NCI-H526 treated with DMSO at 0.1 percent for 48 hours (cell line): Measurements from ENCODE around the gene WDR38.

Experiments used
- DNase-seq: peaks from one replicate; lab custom pipeline; 2025; lab: John Stamatoyannopoulos, UW

The WDR38 gene, protein sequence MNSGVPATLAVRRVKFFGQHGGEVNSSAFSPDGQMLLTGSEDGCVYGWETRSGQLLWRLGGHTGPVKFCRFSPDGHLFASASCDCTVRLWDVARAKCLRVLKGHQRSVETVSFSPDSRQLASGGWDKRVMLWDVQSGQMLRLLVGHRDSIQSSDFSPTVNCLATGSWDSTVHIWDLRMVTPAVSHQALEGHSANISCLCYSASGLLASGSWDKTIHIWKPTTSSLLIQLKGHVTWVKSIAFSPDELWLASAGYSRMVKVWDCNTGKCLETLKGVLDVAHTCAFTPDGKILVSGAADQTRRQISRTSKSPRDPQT

DNA sequence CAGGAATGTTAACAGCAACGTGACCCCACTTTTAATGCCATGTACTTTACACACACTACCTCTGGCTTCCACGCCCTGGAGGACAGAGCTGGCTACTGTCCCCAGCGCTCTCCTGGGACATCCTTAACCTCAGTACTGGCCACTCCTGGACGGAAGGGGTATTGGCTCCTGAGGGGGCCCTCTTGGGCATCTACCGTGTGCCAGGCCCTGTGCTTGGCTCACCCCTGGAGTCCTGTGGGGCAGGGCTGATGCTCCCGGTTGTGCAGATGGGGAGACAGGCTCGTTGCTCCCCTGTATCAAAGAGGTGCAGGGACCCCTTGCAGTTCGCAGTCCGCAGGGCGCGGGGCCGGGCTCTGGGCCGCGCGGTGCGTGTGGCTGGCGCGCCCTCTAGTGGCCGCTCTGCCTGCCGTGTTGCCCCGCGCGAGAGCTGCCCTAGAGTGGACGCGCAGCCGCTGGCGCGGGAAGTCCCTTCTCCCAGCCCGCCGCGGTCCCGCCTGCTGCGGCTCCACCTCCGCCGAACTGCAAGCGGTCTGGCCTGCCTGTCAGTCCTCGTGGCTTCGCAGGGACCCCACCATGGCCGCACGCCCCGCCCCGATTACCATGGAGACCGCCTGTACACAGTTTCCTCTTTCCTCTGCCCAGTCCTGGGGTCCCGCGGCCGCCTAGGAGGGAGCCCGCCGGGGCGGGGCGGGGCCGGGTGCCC is at the start of gene WDR38:
WDR38 (plus strand) TSS at position 632 of the 703 bp plus-strand sequence. CDS start 72 bp downstream, outside the sequence.
- peak; percentile 25 for DNase-seq

DNA sequence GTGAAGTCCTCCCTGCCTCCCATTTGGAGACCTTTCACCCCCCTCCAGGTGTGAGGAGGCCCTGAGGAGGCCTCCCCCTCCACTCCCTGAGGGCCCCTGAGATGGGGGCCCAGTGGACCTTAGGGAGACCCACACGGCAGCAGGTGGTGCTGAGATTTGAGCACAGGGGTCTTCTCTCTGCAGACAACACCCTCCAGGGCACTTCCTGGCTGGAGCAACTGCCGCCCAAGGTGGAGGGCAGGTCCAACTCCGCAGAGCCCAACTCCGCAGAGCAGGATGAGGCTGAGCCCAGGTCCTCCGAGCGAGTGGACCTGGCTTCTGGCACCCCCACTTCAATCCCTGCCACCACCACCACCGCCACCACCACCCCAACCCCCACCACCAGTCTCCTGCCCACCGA is 49.3 kb upstream of the WDR38 start:
- no peak for DNase-seq

DNA sequence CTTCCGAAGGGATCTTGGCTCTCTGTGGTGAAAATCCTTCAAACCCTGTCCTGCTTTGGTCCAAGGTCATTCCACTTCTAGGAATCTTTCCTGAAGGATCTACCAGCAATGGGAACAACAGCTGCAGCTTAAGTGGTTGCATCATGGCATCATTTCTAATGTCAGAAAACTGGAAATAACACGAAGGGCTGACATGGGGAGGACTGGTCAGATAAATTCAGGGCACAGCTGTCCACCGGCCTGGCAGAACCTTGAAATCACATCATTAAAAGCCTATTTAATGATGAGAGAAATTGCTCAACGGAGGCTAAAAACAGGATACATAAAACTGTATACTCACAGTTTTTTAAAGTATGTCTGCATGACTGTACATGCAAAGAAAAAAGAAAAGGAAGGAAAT is 48.1 kb upstream of the WDR38 start:
- DNase-seq, result no peak

DNA sequence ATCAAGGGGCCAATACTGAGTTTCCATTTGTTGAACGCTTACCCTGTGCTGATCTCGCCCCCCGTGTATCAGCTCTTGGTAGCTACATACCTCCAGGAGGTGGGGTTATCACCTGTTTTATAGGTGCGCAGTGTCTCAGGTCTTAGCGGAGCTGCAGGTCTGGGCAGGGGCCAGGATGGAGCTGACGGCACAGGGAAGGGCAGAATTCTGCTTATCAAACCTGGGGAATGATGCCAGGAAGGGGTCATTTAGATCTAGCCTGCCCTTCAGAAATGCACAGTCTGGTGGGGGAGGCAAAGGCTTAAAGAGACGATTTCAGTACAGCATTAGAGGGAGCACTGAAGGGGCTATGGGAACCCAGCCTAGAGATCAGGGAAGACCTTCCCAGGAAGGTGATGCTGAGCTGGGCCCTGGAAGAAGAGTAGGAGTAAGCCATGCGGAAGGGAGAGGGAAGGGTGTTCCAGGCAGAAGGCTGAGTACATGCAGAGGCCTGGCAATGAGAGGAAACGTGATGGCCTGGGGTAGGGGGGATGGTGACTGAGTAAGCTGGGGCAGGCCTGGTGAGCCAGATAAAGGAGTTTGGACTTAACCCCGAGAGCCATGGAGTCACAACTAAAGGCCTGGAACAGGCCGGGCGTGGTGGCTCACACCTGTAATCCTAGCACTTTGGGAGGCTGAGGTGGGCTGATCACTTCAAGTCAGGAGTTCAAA is 44.9 kb upstream of the WDR38 start:
- no peak for DNase-seq

DNA sequence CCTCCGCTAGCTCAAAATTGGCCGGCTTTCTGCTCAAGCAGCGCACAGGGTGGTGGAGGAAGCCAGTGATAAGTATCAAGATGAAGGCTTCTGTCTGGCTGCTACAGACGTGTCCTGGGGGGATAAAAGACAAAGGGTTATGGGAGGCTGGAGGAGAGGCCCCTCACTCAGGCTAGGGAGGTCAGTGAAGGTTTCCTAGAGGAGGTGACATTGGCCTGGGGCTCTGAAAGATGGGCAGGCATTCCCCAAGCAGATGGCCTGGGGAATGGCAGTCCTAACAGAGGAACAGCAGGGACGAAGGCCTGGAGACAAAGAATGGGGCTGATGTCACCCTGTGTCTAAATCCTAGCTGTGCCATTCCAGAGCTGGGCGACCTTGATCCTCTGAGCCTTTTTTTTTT is 44.0 kb upstream of the WDR38 start:
- no peak for DNase-seq

DNA sequence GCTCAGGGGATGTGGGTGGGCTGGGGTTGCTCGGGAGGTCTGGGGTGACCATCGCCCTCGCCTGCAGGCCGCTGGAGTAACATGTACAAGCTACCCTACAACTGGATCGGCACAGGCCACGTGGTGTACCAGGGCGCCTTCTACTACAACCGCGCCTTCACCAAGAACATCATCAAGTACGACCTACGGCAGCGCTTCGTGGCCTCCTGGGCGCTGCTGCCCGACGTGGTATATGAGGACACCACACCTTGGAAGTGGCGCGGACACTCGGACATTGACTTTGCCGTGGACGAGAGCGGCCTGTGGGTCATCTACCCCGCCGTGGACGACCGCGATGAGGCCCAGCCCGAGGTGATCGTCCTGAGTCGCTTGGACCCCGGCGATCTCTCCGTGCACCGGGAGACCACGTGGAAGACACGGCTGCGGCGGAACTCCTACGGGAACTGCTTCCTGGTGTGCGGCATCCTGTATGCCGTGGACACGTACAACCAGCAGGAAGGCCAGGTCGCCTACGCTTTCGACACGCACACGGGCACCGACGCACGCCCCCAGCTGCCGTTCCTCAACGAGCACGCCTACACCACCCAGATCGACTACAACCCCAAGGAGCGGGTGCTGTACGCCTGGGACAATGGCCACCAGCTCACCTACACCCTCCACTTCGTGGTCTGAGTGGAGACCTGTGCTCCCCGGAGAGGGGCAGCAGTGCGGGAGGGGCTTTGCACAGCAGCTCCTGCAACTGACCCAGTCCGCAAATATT is 43.3 kb upstream of the WDR38 start:
- no peak for DNase-seq

DNA sequence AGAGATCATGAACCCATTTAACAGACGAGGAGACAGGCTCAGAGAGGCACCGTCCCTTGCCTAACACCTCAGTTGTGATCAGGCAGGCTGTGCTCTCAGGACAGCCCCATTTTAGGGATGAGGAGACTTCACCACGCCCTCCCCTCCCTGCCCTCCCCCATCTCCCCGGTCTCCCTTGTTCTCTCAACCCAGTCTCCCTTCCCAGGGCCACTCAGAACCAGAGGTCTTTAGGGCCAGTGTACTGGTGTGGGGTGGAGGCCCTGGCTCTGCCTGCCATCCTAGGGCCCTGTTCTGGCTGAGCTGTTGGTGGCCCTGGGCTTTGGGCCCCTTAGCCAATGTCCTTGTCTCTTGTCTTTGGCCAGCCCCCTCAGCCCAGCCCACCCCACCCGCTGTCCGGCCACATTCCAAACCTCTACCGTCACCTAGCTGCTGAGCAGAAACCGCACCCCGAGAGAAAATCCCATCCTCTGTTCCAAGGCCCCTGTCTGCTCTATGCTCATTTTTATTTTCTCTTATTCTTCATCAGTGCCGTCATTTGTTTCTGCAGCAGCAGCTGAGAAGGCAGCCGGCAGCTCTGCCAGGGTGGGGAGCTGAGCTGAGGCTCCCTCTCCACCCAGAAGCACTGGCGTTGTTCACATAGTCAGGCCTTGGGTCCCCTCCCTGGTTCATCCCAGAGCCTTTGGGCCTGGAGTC is 42.5 kb upstream of the WDR38 start:
- no peak for DNase-seq

DNA sequence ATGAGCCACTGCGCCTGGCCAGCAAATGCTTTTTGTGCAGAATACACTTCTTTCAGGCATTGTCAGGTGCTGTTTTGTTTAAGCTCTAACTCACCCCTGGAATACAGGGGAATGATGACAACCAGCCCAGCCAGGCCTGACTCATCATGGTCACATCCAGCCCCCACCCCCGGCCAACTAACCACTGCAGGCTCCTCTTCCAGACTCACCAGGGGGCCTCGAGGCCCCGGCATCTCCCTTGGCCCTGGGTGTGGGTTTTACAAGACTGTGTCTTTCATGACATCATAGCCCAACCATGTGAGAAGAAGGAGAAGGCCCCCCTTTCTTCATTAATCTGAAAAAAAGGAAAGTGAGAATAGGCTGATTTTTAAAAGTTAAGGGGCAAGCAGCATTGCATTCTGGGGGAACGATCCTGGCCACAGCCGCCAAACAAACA is 40.8 kb upstream of the WDR38 start:
- DNase-seq, result no peak

DNA sequence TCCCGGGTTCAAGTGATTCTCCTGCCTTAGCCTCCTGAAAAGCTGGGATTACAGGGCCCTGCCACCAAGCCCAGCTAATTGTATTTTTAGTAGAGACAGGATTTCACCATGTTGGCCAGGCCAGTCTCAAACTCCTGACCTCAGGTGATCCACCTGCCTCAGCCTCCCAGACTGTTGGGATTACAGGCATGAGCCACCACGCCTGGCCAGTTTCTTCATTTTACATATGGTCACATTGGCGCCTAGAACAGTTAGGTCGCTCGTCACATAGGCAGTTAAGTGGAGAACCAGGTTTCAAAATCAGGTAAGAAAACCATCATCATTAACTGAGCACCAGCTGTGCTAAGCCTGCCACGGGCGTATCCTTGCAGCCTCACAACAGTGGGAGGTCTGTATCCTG is 40.2 kb upstream of the WDR38 start:
- no peak for DNase-seq

DNA sequence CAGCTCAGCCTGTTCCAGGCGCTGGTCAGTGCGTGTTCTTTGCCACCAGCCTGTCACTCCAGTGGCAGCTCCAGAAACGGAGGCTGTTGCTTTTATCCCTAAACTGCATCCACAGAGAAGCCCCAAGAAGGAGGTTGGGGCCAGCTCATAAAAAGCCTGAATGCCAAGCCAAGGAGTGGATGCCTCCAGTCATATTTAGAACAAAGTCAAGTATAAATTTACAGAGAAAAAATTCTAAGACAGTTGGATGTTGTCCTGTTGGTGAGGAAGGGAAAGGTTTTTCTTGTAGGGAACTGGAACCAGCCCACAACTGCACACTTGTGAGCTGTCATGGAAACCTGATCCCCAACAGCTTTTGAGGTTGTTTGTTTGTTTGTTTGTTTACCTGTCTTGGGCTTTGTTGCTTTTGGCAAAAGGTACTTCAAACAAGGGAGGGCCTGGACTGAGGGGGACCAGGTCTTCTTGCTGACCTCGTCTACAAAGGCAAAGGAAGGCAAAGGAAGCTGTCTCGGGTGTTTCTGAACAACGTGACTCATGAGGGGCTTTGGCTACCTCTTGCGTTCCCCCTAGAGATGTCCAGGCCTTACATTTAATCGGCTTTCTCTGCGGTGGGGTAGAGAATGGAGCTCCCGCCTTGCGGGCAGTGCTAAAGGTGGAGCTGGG is 39.6 kb upstream of the WDR38 start:
- no peak for DNase-seq

DNA sequence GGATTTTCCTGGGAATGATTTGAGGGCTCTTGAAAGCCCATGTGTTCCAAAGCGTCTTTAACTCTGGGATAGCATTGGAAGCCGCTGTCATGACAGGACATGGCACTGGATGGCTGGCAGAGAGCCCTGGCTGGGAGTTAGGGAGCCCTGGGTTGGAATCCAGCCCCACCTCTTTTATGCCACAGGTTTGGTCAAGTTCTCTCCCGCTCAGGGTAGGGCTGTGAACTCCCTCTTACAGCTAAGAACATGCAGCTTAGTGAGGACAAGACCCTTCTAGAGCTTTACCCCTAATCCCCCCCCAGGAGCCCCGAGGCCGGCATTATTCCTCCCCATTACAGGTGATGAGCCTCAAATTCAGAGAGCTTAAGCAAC is 39.1 kb upstream of the WDR38 start:
- DNase-seq, result no peak

DNA sequence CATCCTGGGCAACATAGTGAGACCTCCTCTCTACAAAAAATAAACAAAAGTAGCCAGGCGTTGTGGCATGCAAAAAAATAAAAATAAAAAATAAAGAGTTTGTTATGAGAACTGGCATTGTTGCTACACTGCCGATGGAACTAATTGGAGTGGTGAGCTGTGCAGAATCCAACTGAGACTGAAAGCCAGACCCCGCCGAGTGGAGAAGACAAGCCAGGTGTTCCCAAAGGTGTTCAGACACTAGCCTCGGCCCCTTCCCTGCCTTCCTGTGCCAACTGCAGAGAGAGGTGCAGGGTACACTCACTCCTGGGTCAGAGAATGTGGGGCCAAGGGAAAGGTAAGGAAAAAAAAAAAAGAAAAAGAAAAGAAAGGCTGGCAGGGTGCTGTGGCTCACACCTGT is 37.7 kb upstream of the WDR38 start:
- DNase-seq, result no peak

DNA sequence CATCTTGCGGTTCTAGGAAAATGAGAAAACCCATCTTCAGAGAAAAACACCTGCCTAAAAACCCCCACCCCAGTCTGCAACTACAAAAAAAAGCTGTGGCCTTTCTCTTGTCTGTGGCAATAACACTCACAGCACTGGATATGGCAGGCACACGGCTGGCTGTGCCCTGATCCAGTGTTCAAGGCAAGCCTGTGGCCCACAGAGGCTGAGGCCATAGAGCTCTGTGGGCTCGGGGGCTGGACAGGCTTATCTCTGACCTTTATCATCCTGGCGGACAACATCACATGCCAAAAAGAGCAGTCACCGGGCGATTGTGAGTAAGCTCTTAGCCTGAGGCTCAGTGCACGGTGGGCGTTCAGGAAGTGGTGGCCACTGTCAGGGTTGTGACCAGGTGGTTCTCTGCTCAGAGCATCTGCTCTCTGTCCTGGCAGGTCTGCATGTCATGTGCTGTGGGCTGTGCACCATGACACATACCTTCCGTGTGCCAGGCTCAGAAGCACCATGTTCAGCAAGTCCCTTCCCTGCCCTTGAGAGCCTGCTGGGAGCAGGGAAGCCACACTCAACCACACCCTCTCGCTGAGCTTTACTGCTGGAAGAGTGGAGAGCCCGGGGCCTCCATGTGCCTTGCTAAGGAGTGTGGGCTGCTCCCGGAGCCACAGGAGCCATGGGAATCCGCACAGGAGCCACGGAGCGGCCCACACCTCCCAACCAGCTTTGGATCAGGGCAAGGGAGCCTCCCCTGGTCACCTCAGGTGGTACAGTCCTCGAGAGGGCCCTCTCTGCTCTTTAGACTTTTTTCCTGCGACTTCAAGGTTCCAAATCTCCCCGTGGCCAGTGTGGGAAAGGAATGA is 34.6 kb upstream of the WDR38 start:
- no peak for DNase-seq

DNA sequence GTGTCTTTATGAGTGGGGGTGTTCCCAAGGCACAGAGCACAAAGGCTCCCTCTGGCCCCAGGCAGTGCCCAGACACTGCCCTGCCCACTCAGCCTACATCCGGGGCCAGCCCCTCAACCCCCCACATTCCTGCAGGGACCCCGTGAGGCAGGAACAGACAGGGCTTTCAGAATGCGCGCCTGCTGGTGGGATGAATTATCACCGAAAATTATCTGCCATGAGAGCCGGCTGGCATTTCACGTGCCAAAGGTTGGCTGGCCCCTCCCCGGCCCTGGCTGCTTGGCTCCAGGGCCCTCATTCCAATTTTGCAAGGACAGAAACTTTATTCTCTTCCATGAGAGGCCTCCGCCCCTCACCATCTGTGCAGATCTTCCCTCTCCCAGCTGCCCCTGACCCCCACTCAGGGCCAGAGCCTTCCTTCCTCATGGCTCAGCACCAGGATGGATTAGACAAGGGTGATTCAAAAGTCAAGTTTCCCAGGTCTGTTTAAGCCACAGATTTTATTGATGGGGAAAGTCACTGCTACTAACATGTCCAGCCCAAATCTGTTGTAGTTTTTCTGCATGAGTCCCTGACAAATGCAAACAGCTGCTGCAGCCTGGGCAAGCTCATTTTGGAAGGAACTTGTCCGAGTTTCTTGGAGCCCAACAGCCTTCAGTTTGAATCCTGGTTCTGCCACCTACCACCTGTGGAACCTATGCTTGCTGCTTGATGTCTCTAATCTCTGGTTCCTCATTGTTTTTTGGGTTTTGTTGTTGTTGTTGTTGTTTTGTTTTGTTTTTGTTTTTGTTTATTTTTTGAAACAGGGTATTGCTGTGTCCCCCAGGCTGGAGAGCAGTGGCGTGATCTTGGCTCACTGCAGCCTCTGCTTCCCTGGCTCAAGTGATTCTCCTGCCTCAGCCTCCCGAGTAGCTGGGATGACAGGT is 32.3 kb upstream of the WDR38 start:
- DNase-seq, result no peak

DNA sequence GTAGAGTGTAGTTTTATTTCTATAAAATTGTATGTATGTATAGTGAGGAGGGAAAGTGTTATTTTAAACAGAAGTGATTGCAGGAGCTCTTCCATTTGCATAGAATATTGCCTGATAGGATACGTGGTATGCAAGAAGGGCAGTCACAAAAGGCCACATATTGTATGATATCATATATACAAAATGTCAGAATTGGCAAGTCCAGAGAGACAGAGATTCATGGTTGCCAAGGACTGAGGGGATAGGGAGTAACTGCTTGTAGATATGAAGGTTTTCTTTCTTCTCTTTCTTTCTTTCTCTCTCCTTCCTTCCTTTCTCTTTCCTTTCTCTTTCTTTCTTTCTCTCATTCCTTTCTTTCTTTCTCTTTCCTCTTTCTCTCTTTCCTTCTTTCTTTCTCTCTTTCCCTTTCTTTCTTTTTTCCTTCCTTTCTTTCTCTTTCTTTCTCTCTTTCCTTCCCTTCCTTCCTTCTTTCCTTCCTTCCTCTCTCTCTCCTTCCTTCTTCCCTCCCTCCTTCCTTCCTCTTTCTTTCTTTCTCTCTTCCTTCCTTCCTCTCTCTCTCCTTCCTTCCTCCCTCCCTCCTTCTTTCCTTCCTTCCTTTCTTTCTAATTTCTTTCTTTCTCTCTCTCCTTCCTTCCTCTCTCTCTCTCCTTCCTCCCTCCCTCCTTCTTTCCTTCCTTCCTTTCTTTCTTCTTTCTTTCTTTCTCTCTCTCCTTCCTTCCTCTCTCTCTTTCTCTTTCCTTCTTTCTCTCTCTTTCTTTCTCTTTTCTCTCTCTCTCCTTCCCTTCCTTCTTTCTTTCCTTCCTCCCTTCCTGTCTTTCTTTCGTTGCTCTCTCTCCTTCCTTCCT is 24.5 kb upstream of the WDR38 start:
- no peak for DNase-seq

DNA sequence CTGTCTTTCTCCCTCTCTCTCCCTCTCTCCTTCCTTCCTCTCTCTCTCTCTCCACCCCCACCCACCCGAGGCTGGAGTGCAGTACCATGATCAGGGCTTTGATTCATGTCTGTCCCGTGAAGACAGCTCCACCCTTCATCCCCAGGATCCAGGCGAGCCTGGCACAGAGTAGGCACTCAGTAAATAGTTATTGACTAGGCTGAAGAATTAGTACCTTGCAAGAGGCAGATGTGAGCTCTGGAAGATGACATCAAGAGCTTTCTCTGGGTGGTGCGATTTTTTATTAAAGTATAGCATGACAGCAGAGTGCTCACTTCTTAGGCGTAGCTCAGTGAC is 24.0 kb upstream of the WDR38 start:
- DNase-seq, result no peak

DNA sequence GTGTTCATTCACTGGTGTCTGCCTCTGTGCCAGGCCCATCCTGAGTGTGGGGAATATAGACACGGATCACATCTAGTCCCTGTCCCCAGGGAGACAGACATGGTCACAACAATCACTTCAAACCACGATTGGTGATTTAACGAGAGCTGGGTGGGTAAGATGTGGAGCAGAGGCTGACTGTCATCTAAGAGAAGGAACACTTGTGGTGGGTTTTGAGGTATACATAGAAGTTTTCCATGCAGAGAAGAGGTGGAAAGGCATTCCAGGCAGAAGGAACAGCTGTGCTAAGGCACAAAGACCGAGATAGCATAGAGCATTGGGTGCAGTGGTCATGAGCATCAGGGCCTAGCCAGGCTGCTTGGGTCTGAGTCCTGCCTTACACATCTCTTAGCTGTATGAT is 22.7 kb upstream of the WDR38 start:
- no peak for DNase-seq

DNA sequence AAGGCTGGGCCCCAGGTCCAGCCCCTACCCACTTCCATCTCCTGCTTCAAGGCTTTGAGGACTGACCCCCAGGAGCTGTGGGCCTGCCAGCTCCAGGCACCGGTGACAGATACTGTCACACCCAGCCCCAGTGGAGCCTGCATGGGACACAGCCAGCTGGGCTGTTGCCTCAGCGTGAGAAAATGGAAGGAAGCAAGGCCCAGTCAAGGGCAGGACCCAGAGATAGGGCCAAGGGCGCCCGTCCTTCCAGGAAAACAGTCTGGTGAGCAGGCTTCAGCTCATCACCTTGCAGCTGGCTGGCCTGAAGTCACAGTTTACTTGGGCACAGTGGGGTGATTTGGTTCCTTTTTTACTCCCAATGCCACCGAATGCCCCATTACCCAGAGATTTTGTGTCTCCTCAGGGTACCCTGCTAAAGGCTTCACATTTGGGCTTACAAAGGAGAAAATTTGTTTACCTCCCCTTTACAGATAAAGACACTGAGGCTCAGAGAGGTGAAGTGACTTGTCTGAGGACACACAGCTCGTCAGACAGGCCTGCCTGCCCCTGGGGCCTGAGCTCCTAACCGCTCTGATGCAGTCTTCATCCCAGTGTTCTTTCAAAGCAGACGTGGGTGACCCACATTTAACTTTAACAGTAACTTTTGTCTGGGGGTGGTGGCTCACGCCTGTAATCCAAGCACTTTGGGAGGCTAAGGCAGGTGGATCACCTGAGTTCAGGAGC is 21.5 kb upstream of the WDR38 start:
- DNase-seq, result no peak
